ENCODE measurements around the gene GRAP2. TPM values are rescaled to one million over a fixed set of nuclear protein-coding genes. Genes with fewer than 3 reads are reported as not detected.

The GRAP2 gene
- total and polyA plus RNA-seq, 9 of the 15 experiments (the other 6 are each of a cell fraction or from before 2014, with no cell fraction given): 4.8 to 88.7 (median 60.4) TPM

DNA sequence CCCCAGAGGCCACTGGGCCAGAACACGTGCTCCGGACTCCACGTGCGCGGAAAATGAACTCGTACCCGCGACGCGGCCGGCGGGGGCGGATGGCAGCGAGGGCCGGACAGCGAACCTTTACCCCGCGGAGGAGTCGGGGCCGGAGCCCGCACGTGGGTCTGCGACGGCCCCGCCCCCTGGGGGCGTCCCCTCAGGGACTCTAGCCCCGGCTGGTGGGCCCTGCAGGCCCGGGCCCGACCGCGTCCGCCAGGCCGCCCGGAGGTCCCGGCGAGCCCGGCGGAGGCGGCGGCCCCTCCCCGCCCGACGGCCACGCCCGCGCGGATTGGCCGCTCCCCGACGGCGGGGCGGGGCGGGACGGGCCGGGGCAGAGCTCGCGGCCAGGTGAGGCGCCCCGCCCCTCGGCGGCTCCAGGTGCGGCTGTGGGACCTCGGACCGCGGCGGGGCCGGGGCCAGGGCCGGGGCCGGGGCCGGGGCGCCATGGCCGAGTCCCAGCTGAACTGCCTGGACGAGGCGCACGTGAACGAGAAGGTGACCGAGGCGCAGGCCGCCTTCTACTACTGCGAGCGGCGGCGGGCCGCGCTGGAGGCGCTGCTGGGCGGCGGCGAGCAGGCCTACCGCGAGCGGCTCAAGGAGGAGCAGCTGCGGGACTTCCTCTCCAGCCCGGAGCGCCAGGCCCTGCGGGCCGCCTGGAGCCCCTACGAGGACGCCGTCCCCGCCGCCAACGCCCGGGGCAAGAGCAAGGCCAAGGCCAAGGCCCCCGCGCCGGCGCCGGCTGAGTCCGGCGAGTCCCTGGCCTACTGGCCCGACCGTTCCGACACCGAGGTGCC lies 93.9 kb downstream of the GRAP2 start, which contains the start of gene FAM83F:
Gene FAM83F, plus strand, starts transcription at position 389 of the 827 bp plus-strand sequence. Its CDS starts 89 bp downstream, at position 478.
- ChIA-PET POLR2A (interaction anchor here (0.7 to 1.2 kb wide), 3 partner anchors 21 to 472 kb away, joined by 3 to 6 read pairs (median 3); no protein-coding TSS in a partner anchor), CTCF (ENCODE audit: low intra/inter-chr PET ratio) (no interaction called here)
- no peaks in the 10 kb centered on the region for H3K79me2 ChIP-seq (ENCODE audit: control insufficient read depth, insufficient read depth, low read length)
- no peak within 1 kb of the TSS for H3K4me2 ChIP-seq (ENCODE audit: insufficient read depth, low read length)
- H3K9ac ChIP-seq (ENCODE audit: insufficient read depth in 1 of 2, low read depth in 2 of 2, low read length in 2 of 2): peak within 1 kb of the TSS; percentile 18 to 40; a peak in 1 of 4 replicates
- DNase-seq (ENCODE audit: extremely low read depth in 1 of 4, low spot score in 3 of 4) (peak in 2 of 4 experiments; percentile 41 to 58), FAIRE-seq (no peak), ATAC-seq (no peak)
- BruUV-seq (replicated peaks): no TSS peak
- intact Hi-C loops (cut with micrococcal nuclease): loop anchor here (5.0 kb wide), 1 partner anchor 62 kb away; no protein-coding TSS in a partner anchor
- H2AFZ ChIP-seq (ENCODE audit: low read depth, low read length): peak within 1 kb of the TSS; percentile 56
- no peak within 1 kb of the TSS for H3K4me3 ChIP-seq
- H3K4me1 ChIP-seq (replicated peaks in 1 of 2; ENCODE audit: control insufficient read depth in 2 of 2, insufficient read depth in 2 of 2, low read length in 2 of 2): peaks cover 37 to 39% of the 10 kb centered on the region in 2 experiments
- in situ Hi-C loops (cut with MboI): no loop called here
- WGBS (ENCODE audit: insufficient coverage, low coverage, missing lambda C conversion rate): no CpG with 5 or more reads among the region's 115 CpGs
- peak within 1 kb of the TSS; percentile 39; the same call in 1 of the 3 replicates for H3K27ac ChIP-seq (ENCODE audit: extremely low read depth, low read depth, low read length)
- H3K9me1 ChIP-seq (ENCODE audit: control insufficient read depth, insufficient read depth, low read length): no peaks in the 10 kb centered on the region
- no peaks in the 10 kb centered on the region for H4K20me1 ChIP-seq (replicated peaks; ENCODE audit: control insufficient read depth, insufficient read depth, low read length)
- H3K9me3 ChIP-seq (replicated peaks; ENCODE audit: control insufficient read depth, insufficient read depth, low read depth, low read length): no peaks in the 10 kb centered on the region
- TF ChIP-seq ILF3 (IDR thresholded peaks at IDR 0.05; ENCODE audit: borderline replicate concordance) (no peak), HNRNPH1 (optimal IDR thresholded peaks at IDR 0.05; ENCODE audit: low read depth, low read length) (no peak), HNRNPUL1 (IDR thresholded peaks at IDR 0.05; ENCODE audit: low read length) (no peak), GTF2A2 (tag; IDR thresholded peaks at IDR 0.05) (no peak), SRSF1 (IDR thresholded peaks at IDR 0.05; ENCODE audit: low read depth, low read length) (no peak)
- H3K36me3 ChIP-seq (ENCODE audit: control insufficient read depth, insufficient read depth, low read length): no peaks in the 10 kb centered on the region
- H3K27me3 ChIP-seq (ENCODE audit: control insufficient read depth in 2 of 2, insufficient read depth in 2 of 2, low read length in 2 of 2): no peaks in the 10 kb centered on the region

All from K562 (cell line).